HepG2 (cell line): ENCODE data around the gene EPN2. TPM values are rescaled to one million over a fixed set of nuclear protein-coding genes. Genes with fewer than 3 reads are reported as not detected.

Experiments used
- ERF ChIP-seq: IDR thresholded peaks from 2 replicates; pipeline ENCODE4 v1.6.1; 2018; ENCODE audit warnings: missing biosample characterization, missing genetic modification reagents
- FOSL1 ChIP-seq: sonication (generic); formaldehyde crosslinking; IDR thresholded peaks from 2 replicates; pipeline ENCODE4 v1.9.0; 2021; ENCODE audit warnings: missing genetic modification reagents, borderline replicate concordance
- NFIC ChIP-seq: IDR thresholded peaks from 2 replicates; pipeline ENCODE4 v1.6.1; 2012; ENCODE audit warnings: mild to moderate bottlenecking, low read length, inconsistent platforms
- PHF5A ChIP-seq: IDR thresholded peaks from one replicate; pipeline ENCODE4 v1.6.1; 2018; ENCODE audit warnings: low read depth, missing genetic modification reagents; ENCODE audit not compliant: unreplicated experiment
- RAD21 ChIP-seq: fragments of 450-650 bp; formaldehyde crosslinking; IDR thresholded peaks from 2 replicates; pipeline ENCODE4 v1.5.0; 2020; ENCODE audit warnings: mild to moderate bottlenecking
- RFXANK ChIP-seq: IDR thresholded peaks from 2 replicates; pipeline ENCODE4 v1.6.1; 2016
- SATB2 ChIP-seq: sonication (generic); formaldehyde crosslinking; IDR thresholded peaks from 2 replicates; pipeline ENCODE4 v1.5.0; 2020; ENCODE audit warnings: missing genetic modification reagents
- TGIF2 ChIP-seq: IDR thresholded peaks from 2 replicates; pipeline ENCODE4 v1.6.1; 2016; ENCODE audit warnings: control low read depth, missing compliant biosample characterization
- ZFX ChIP-seq: sonication (generic); formaldehyde crosslinking; IDR thresholded peaks from 2 replicates; pipeline ENCODE4 v1.4.0; 2020; ENCODE audit warnings: mild to moderate bottlenecking, low read depth, missing genetic modification reagents, moderate library complexity
- ZNF160 ChIP-seq: sonication (generic); formaldehyde crosslinking; IDR thresholded peaks from 2 replicates; pipeline ENCODE4 v1.8.0; 2022; ENCODE audit warnings: mild to moderate bottlenecking, inconsistent platforms, missing genetic modification reagents
- ZNF83 ChIP-seq: sonication (generic); formaldehyde crosslinking; IDR thresholded peaks from 2 replicates; pipeline ENCODE4 v1.4.0; 2020; ENCODE audit warnings: missing genetic modification reagents, mild to moderate bottlenecking, borderline replicate concordance
- polyA plus RNA-seq, 8 experiments: library from polyadenylated mRNA; depleted of rRNA in 3 of 8; stranded (reverse) in 7 of 8; unstranded in 1 of 8; fragments of >200 nt; fragmentation: Illumina TruSeq in 4 of 8; extraction: Trizol in 4 of 8; gene quantifications; 2 replicates each; pipeline versions ENCODE4 v1.2.1 to v1.2.3, GENCODE V29; 2011 to 2016; ENCODE audit warnings: low read depth in 4 of 8, missing spikeins in 1 of 8, mixed read lengths in 1 of 8; ENCODE audit not compliant: insufficient read depth in 1 of 8
- total RNA-seq, 5 experiments: library from RNA; depleted of rRNA; stranded (reverse); fragments of >200 nt; fragmentation: Illumina TruSeq; extraction: Trizol; gene quantifications; 2 replicates each; pipeline ENCODE4 v1.2.3, GENCODE V29; 2016; ENCODE audit warnings: low read depth in 1 of 5
- TF ChIP-seq, protein P1 (sequence below): sonication (generic); formaldehyde crosslinking; IDR thresholded peaks from one replicate; pipeline ENCODE4 v1.5.1; 2020; ENCODE audit warnings: mild to moderate bottlenecking, missing genetic modification reagents; ENCODE audit errors: not compliant biosample characterization
- TF ChIP-seq, protein P2 (sequence below): sonication (generic); formaldehyde crosslinking; IDR thresholded peaks from 2 replicates; pipeline ENCODE4 v1.4.0; 2020; ENCODE audit warnings: mild to moderate bottlenecking, missing genetic modification reagents
- TF ChIP-seq, protein P3 (sequence below): sonication (generic); formaldehyde crosslinking; IDR thresholded peaks from 2 replicates; pipeline ENCODE4 v1.5.0; 2020; ENCODE audit warnings: missing genetic modification reagents, mild to moderate bottlenecking, borderline replicate concordance

The EPN2 gene
- total and polyA plus RNA-seq, 2 of the 13 experiments (the other 11 are each of a cell fraction or from before 2014, with no cell fraction given) = 7.8 to 19.2 TPM

DNA sequence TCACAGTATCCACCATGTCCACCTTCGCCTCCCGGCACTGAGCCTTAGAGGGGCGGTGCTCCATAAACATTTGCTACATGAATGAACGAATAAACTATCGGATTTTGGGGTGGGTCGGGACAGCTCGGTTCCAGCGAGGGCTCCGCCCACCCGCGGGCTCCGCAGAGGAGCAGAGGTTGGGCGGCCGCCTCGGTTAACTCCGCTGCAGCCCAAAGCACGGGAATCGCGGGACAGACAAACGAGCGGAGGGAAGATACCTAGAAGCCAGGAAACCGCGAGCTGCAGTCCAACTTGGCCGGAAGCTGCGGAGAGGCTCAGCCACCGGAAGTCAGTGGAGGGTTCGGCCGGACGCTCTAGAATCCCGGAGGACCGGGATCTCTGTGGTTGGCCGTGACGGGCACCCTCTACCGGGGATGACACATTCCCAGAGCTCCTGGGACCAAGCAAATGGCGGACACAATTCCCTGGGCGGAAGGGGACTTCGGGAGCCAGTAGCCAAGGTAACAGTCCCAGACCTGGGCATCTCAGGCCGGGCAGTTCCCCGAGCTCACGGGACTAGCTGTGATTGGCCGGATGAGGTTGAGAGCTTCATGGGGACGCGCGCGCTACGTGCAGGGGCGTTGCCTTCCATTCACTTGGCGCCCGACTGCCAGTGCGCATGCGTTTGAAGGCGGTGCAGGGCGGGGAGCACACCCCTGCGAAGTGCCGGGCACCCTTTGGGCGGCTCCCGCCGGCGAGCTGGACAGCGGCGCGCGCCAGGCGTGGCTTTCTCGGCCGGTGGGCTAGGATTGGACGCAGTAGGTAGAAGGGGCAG lies 140.6 kb downstream of the EPN2 start (continued):
- TF ChIP-seq, protein P1, sequence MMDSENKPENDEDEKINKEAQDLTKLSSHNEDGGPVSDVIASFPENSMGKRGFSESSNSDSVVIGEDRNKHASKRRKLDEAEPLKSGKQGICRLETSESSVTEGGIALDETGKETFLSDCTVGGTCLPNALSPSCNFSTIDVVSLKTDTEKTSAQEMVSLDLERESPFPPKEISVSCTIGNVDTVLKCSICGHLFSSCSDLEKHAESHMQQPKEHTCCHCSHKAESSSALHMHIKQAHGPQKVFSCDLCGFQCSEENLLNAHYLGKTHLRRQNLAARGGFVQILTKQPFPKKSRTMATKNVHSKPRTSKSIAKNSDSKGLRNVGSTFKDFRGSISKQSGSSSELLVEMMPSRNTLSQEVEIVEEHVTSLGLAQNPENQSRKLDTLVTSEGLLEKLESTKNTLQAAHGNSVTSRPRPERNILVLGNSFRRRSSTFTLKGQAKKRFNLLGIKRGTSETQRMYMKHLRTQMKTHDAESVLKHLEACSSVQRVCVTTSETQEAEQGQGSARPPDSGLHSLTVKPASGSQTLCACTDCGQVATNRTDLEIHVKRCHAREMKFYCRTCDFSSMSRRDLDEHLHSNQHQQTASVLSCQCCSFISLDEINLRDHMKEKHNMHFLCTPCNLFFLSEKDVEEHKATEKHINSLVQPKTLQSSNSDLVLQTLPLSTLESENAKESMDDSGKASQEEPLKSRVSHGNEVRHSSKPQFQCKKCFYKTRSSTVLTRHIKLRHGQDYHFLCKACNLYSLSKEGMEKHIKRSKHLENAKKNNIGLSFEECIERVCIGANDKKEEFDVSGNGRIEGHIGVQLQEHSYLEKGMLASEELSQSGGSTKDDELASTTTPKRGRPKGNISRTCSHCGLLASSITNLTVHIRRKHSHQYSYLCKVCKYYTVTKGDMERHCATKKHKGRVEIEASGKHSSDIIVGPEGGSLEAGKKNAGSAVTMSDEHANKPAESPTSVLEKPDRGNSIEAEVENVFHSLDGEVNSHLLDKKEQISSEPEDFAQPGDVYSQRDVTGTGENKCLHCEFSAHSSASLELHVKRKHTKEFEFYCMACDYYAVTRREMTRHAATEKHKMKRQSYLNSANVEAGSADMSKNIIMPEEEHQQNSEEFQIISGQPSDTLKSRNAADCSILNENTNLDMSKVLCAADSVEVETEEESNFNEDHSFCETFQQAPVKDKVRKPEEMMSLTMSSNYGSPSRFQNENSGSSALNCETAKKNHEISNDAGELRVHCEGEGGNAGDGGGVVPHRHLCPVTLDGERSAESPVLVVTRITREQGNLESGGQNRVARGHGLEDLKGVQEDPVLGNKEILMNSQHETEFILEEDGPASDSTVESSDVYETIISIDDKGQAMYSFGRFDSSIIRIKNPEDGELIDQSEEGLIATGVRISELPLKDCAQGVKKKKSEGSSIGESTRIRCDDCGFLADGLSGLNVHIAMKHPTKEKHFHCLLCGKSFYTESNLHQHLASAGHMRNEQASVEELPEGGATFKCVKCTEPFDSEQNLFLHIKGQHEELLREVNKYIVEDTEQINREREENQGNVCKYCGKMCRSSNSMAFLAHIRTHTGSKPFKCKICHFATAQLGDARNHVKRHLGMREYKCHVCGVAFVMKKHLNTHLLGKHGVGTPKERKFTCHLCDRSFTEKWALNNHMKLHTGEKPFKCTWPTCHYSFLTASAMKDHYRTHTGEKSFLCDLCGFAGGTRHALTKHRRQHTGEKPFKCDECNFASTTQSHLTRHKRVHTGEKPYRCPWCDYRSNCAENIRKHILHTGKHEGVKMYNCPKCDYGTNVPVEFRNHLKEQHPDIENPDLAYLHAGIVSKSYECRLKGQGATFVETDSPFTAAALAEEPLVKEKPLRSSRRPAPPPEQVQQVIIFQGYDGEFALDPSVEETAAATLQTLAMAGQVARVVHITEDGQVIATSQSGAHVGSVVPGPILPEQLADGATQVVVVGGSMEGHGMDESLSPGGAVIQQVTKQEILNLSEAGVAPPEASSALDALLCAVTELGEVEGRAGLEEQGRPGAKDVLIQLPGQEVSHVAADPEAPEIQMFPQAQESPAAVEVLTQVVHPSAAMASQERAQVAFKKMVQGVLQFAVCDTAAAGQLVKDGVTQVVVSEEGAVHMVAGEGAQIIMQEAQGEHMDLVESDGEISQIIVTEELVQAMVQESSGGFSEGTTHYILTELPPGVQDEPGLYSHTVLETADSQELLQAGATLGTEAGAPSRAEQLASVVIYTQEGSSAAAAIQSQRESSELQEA (CRISPR knock-in tag) = peak; percentile 85
- no peak for TF ChIP-seq TGIF2
- TF ChIP-seq SATB2 = no peak
- TF ChIP-seq, protein P2, sequence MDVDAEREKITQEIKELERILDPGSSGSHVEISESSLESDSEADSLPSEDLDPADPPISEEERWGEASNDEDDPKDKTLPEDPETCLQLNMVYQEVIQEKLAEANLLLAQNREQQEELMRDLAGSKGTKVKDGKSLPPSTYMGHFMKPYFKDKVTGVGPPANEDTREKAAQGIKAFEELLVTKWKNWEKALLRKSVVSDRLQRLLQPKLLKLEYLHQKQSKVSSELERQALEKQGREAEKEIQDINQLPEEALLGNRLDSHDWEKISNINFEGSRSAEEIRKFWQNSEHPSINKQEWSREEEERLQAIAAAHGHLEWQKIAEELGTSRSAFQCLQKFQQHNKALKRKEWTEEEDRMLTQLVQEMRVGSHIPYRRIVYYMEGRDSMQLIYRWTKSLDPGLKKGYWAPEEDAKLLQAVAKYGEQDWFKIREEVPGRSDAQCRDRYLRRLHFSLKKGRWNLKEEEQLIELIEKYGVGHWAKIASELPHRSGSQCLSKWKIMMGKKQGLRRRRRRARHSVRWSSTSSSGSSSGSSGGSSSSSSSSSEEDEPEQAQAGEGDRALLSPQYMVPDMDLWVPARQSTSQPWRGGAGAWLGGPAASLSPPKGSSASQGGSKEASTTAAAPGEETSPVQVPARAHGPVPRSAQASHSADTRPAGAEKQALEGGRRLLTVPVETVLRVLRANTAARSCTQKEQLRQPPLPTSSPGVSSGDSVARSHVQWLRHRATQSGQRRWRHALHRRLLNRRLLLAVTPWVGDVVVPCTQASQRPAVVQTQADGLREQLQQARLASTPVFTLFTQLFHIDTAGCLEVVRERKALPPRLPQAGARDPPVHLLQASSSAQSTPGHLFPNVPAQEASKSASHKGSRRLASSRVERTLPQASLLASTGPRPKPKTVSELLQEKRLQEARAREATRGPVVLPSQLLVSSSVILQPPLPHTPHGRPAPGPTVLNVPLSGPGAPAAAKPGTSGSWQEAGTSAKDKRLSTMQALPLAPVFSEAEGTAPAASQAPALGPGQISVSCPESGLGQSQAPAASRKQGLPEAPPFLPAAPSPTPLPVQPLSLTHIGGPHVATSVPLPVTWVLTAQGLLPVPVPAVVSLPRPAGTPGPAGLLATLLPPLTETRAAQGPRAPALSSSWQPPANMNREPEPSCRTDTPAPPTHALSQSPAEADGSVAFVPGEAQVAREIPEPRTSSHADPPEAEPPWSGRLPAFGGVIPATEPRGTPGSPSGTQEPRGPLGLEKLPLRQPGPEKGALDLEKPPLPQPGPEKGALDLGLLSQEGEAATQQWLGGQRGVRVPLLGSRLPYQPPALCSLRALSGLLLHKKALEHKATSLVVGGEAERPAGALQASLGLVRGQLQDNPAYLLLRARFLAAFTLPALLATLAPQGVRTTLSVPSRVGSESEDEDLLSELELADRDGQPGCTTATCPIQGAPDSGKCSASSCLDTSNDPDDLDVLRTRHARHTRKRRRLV (CRISPR knock-in tag) = peak; percentile 56
- TF ChIP-seq ZFX = peak; percentile 37
- TF ChIP-seq, protein P3, sequence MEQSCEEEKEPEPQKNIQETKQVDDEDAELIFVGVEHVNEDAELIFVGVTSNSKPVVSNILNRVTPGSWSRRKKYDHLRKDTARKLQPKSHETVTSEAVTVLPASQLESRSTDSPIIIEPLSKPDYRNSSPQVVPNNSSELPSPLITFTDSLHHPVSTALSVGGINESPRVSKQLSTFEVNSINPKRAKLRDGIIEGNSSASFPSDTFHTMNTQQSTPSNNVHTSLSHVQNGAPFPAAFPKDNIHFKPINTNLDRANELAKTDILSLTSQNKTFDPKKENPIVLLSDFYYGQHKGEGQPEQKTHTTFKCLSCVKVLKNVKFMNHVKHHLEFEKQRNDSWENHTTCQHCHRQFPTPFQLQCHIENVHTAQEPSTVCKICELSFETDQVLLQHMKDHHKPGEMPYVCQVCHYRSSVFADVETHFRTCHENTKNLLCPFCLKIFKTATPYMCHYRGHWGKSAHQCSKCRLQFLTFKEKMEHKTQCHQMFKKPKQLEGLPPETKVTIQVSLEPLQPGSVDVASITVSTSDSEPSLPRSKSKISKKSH (CRISPR knock-in tag) = peak; percentile 21; the same call in 1 of the 2 replicates
- 0 out of 2 replicates have a peak, but pooled peaks have one; percentile 15 for TF ChIP-seq FOSL1 (CRISPR knock-in tag)
- no peak for TF ChIP-seq ZNF83
- TF ChIP-seq ZNF160 (CRISPR knock-in tag) = no peak
- no peak for TF ChIP-seq RFXANK (CRISPR knock-in tag)
- TF ChIP-seq NFIC = no peak
- peak; percentile 71 for TF ChIP-seq ERF (CRISPR knock-in tag)
- peak; percentile 49; the same call in 1 of the 2 replicates for TF ChIP-seq RAD21 (CRISPR knock-in tag)
- TF ChIP-seq PHF5A (CRISPR knock-in tag) = no peak
